Neural cell (in vitro differentiated cells): Measurements from ENCODE around the gene AQP3. TPM values are rescaled to one million over a fixed set of nuclear protein-coding genes. Genes with fewer than 3 reads are reported as not detected.

Source experiments
- H2AFZ ChIP-seq: fragments of 200-600, 300-800 bp; sonication (generic), shearing (Covaris generic); 2 replicates; pipeline ENCODE4 v1.6.0; 2014; ENCODE audit warnings: low read depth, mild to moderate bottlenecking, antibody characterized with exemption, low read length, moderate library complexity
- H3F3A ChIP-seq: fragments of 200-600 bp; shearing (Covaris generic); 2 replicates; pipeline ENCODE4 v1.6.1; 2016; ENCODE audit warnings: mild to moderate bottlenecking, moderate library complexity, mixed read lengths, antibody characterized with exemption, low read length; ENCODE audit not compliant: insufficient read depth, poor library complexity, severe bottlenecking
- H3K27ac ChIP-seq: fragments of 200-600, 300-800 bp; sonication (generic), shearing (Covaris generic); 2 replicates; pipeline ENCODE4 v1.5.1; 2014; ENCODE audit warnings: mild to moderate bottlenecking, low read length, moderate library complexity
- H3K27me3 ChIP-seq: fragments of 300-800, 200-600 bp; sonication (generic), shearing (Covaris generic); 2 replicates; pipeline ENCODE4 v1.6.0; 2014; ENCODE audit warnings: mild to moderate bottlenecking, low read depth, low read length, moderate library complexity; ENCODE audit not compliant: insufficient read depth
- H3K36me3 ChIP-seq: fragments of 300-800, 200-600 bp; sonication (generic), shearing (Covaris generic); 2 replicates; pipeline ENCODE4 v1.5.1; 2014; ENCODE audit warnings: mild to moderate bottlenecking, antibody characterized with exemption, low read length, moderate library complexity; ENCODE audit not compliant: insufficient read depth
- H3K4me2 ChIP-seq: fragments of 300-800, 200-600 bp; sonication (generic), shearing (Covaris generic); 2 replicates; pipeline ENCODE4 v1.6.0; 2014; ENCODE audit warnings: mild to moderate bottlenecking, low read length
- H3K4me3 ChIP-seq: fragments of 300-800, 200-600 bp; sonication (generic), shearing (Covaris generic); 2 replicates; pipeline ENCODE4 v1.5.1; 2014; ENCODE audit warnings: mild to moderate bottlenecking, low read length, moderate library complexity
- H3K79me2 ChIP-seq: fragments of 200-600 bp; shearing (Covaris generic); replicated peaks from 2 replicates; pipeline ENCODE4 v1.6.0; 2014; ENCODE audit warnings: mild to moderate bottlenecking, low read length, moderate library complexity; ENCODE audit not compliant: insufficient read depth
- H3K9ac ChIP-seq: fragments of 300-800, 200-600 bp; sonication (generic), shearing (Covaris generic); 2 replicates; pipeline ENCODE4 v1.6.1; 2016; ENCODE audit warnings: mild to moderate bottlenecking, low read length, mixed read lengths
- H3K9me2 ChIP-seq: fragments of 200-600 bp; shearing (Covaris generic); 2 replicates; pipeline ENCODE4 v1.6.1; 2016; ENCODE audit warnings: mild to moderate bottlenecking, low read length, mixed read lengths; ENCODE audit not compliant: insufficient read depth
- H3K9me3 ChIP-seq: fragments of 200-600, 300-800 bp; sonication (generic), shearing (Covaris generic); 2 replicates; pipeline ENCODE4 v1.6.1; 2016; ENCODE audit warnings: mild to moderate bottlenecking, mixed run types, low read length, moderate library complexity, mixed read lengths
- H4K20me1 ChIP-seq: fragments of 200-600 bp; shearing (Covaris generic); 2 replicates; pipeline ENCODE4 v1.6.1; 2016; ENCODE audit warnings: mild to moderate bottlenecking, mixed run types; ENCODE audit not compliant: insufficient read depth
- CTCF ChIP-seq: fragments of 450-650 bp; IDR thresholded peaks from 2 replicates; pipeline ENCODE4 v1.5.1; 2014; ENCODE audit warnings: antibody characterized with exemption, mild to moderate bottlenecking, moderate library complexity; ENCODE audit not compliant: poor library complexity, severe bottlenecking
- EP300 ChIP-seq: fragments of 450-650 bp; conservative IDR thresholded peaks from 2 replicates; pipeline ENCODE4 v1.6.1; 2014; ENCODE audit warnings: antibody characterized with exemption, mild to moderate bottlenecking, moderate library complexity; ENCODE audit not compliant: poor library complexity, severe bottlenecking
- EZH2 ChIP-seq: fragments of 200-600, 300-800 bp; shearing (Covaris generic), sonication (generic); IDR thresholded peaks from 2 replicates; pipeline ENCODE4 v1.6.1; 2014; ENCODE audit warnings: antibody characterized with exemption, low read length, borderline replicate concordance, mild to moderate bottlenecking; ENCODE audit not compliant: insufficient read depth, poor library complexity, severe bottlenecking
- MXI1 ChIP-seq: fragments of 450-650 bp; conservative IDR thresholded peaks from 2 replicates; pipeline ENCODE4 v1.6.1; 2014; ENCODE audit warnings: antibody characterized with exemption, mild to moderate bottlenecking; ENCODE audit not compliant: poor library complexity, severe bottlenecking
- POLR2AphosphoS5 ChIP-seq: IDR thresholded peaks from 2 replicates; pipeline ENCODE4 v1.6.1; 2012
- RAD21 ChIP-seq: fragments of 450-650 bp; conservative IDR thresholded peaks from 2 replicates; pipeline ENCODE4 v1.6.1; 2014; ENCODE audit warnings: antibody characterized with exemption, mild to moderate bottlenecking, moderate library complexity
- REST ChIP-seq: IDR thresholded peaks from 2 replicates; pipeline ENCODE4 v1.6.1; 2012; ENCODE audit warnings: borderline replicate concordance
- SMC3 ChIP-seq: fragments of 450-650 bp; conservative IDR thresholded peaks from 2 replicates; pipeline ENCODE4 v1.6.1; 2014; ENCODE audit warnings: antibody characterized with exemption, mild to moderate bottlenecking, moderate library complexity; ENCODE audit not compliant: poor library complexity
- TAF1 ChIP-seq: IDR thresholded peaks from 2 replicates; pipeline ENCODE4 v1.6.1; 2012; ENCODE audit warnings: low read depth
- polyA plus RNA-seq: library from polyadenylated mRNA; depleted of rRNA; stranded (reverse); fragments of >200 nt; gene quantifications from 2 replicates; pipeline ENCODE4 v1.2.3, GENCODE V29; 2014

AQP3 gene
- polyA plus RNA-seq, 1 donor from 2014 or later, result not detected

GRCh38 chr9:33438926-33439680 lies 8.3 kb downstream of the AQP3 start:
- Histone ChIP-seq H3K79me2 (no peaks in the 10 kb centered on the region), H3K9ac (no peak overlapping the region), H3K27ac (no peak overlapping the region), H3K27me3 (no peaks in the 10 kb centered on the region), H3K4me3 (no peak overlapping the region), H2AFZ (no peak overlapping the region), H3K4me2 (no peak overlapping the region), H3K9me3 (no peaks in the 10 kb centered on the region), H3F3A (no peaks in the 10 kb centered on the region), H3K9me2 (no peaks in the 10 kb centered on the region), H3K36me3 (no peaks in the 10 kb centered on the region), H4K20me1 (no peaks in the 10 kb centered on the region)
- TF ChIP-seq EP300, result no peak
- TF ChIP-seq REST, result no peak
- no peak for TF ChIP-seq RAD21
- TF ChIP-seq SMC3, result no peak
- no peak for TF ChIP-seq MXI1
- TF ChIP-seq POLR2AphosphoS5, result no peak
- TF ChIP-seq EZH2, result no peak
- no peak for TF ChIP-seq CTCF
- TF ChIP-seq TAF1, result no peak

DNA sequence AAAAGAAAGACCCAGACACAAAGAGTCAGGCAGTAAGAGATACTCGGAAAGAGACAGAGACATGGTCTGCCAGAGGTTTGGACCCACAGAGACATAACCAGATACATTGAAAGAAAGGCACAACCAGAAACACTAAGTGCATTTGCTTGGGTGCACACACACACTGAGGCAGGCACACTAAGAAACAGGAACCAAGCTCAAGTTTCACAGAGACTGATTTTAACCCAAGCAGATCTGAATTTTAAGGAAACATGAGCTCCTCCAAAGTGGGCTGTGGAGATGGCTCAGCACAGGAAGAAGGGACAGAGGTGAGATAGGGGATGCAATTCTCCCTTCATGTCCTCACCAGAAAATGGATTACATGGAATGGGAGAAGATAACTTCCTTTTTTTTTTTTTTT lies 9.5 kb downstream of the AQP3 start:
- no peak overlapping the region for H2AFZ ChIP-seq
- H3K9me2 ChIP-seq, result no peaks in the 10 kb centered on the region
- no peak for TF ChIP-seq POLR2AphosphoS5
- TF ChIP-seq REST, result no peak
- no peak for TF ChIP-seq MXI1
- no peak for TF ChIP-seq CTCF
- TF ChIP-seq SMC3, result no peak
- no peak for TF ChIP-seq EP300
- no peak for TF ChIP-seq RAD21
- TF ChIP-seq EZH2, result no peak
- no peaks in the 10 kb centered on the region for H3K27me3 ChIP-seq
- H3K9me3 ChIP-seq, result no peaks in the 10 kb centered on the region
- no peak overlapping the region for H3K27ac ChIP-seq
- H3K36me3 ChIP-seq, result no peaks in the 10 kb centered on the region
- no peak overlapping the region for H3K9ac ChIP-seq
- no peaks in the 10 kb centered on the region for H4K20me1 ChIP-seq
- no peaks in the 10 kb centered on the region for H3K79me2 ChIP-seq
- no peak overlapping the region for H3K4me2 ChIP-seq
- H3K4me3 ChIP-seq, result no peak overlapping the region
- H3F3A ChIP-seq, result no peaks in the 10 kb centered on the region
